ENCODE measurements around the gene LENG9.

GRCh38 chr19:54493967-54494585 lies 30.5 kb upstream of the LENG9 start:
- TF ChIP-seq CTCF (conservative IDR thresholded peaks at IDR 0.05; ENCODE audit: low read length): no peak
- TF ChIP-seq EZH2phosphoT487 (IDR thresholded peaks at IDR 0.05; ENCODE audit: borderline replicate concordance, low read depth, low read length): no peak
